Stimulated activated CD4-positive, alpha-beta T cell treated with anti-CD3 and anti-CD28 coated beads, Interleukin-2, amount 100 ng/mL, for 48 hours (primary cell): ENCODE data around the gene IQCF5.
"Not testable (repeated sequence)": the region's sequence is repeated elsewhere in the genome, so short reads cannot be mapped to it uniquely, and the experiment has no call there.

Source experiments
- DNase-seq, 2 donors: peaks; one replicate each; pipeline ENCODE4 v3.0.0-alpha.2; 2020

Gene IQCF5

GRCh38 chr3:51875501-51875900, at the start of gene IQCF5:
IQCF5 (minus strand) TSS chr3:51875601; CDS start chr3:51875531, 70 bp downstream.
- DNase-seq = no peak

GRCh38 chr3:51921081-51921578, 45.7 kb upstream of the IQCF5 start:
- no peak for DNase-seq

- DNase-seq = no peak
Observed at GRCh38 chr3:51916418-51916817, 41.0 kb upstream of the IQCF5 start.

- DNase-seq = no peak
Observed at GRCh38 chr3:51908026-51908425, 32.6 kb upstream of the IQCF5 start.

- no peak for DNase-seq
Observed at GRCh38 chr3:51904034-51904823, 28.8 kb upstream of the IQCF5 start.

- peak; percentile 3 to 7 for DNase-seq
Observed at GRCh38 chr3:51902361-51902760, 27.0 kb upstream of the IQCF5 start.

- DNase-seq = not testable (repeated sequence)
Observed at GRCh38 chr3:51900043-51900442, 24.6 kb upstream of the IQCF5 start.

- DNase-seq = no peak
Observed at GRCh38 chr3:51897391-51897790, 22.0 kb upstream of the IQCF5 start.

GRCh38 chr3:51896607-51897305, 21.4 kb upstream of the IQCF5 start:
- no peak for DNase-seq

- DNase-seq = no peak
Observed at GRCh38 chr3:51894939-51895338, 19.5 kb upstream of the IQCF5 start.

GRCh38 chr3:51894391-51894790, 19.0 kb upstream of the IQCF5 start:
- DNase-seq = no peak

- DNase-seq = no peak
Observed at GRCh38 chr3:51891242-51892039, 16.0 kb upstream of the IQCF5 start.

- DNase-seq = no peak
Observed at GRCh38 chr3:51888463-51889105, 13.2 kb upstream of the IQCF5 start.

- DNase-seq = no peak
Observed at GRCh38 chr3:51887620-51888019, 12.2 kb upstream of the IQCF5 start.

- no peak for DNase-seq
Observed at GRCh38 chr3:51886447-51886846, 11.0 kb upstream of the IQCF5 start.

- DNase-seq = no peak
Observed at GRCh38 chr3:51879937-51880336, 4.5 kb upstream of the IQCF5 start.

- DNase-seq = no peak
Observed at GRCh38 chr3:51876186-51876585, 785 bp upstream of the IQCF5 start.

GRCh38 chr3:51874889-51875288, 512 bp downstream of the IQCF5 start:
- DNase-seq = no peak

GRCh38 chr3:51874411-51874810, 990 bp downstream of the IQCF5 start:
- DNase-seq = no peak

- DNase-seq = no peak
Observed at GRCh38 chr3:51873876-51874275, 1.5 kb downstream of the IQCF5 start.

- DNase-seq = no peak
Observed at GRCh38 chr3:51873253-51873766, 2.1 kb downstream of the IQCF5 start.

GRCh38 chr3:51869304-51869703, 6.1 kb downstream of the IQCF5 start:
- no peak for DNase-seq

- not testable (repeated sequence) for DNase-seq
Observed at GRCh38 chr3:51868896-51869295, 6.5 kb downstream of the IQCF5 start.
